Stimulated activated CD8-positive, alpha-beta memory T cell treated with anti-CD3 and anti-CD28 coated beads, Interleukin-2, amount 100 ng/mL, for 48 hours (primary cell): Measurements from ENCODE around the gene NGEF.

Experiments
- DNase-seq, 2 donors: peaks; one replicate each; pipeline ENCODE4 v3.0.0-alpha.2; 2020; ENCODE audit warnings: low read depth in 2 of 2

Gene NGEF

GRCh38 chr2:232884001-232884421, 129.0 kb downstream of the NGEF start:
- no peak for DNase-seq

- no peak for DNase-seq
These were observed 129.8 kb downstream of the NGEF start for GRCh38 chr2:232883116-232883721.

GRCh38 chr2:232882505-232883115, 130.4 kb downstream of the NGEF start:
- no peak for DNase-seq

GRCh38 chr2:232882085-232882484, 131.0 kb downstream of the NGEF start:
- DNase-seq, result no peak

GRCh38 chr2:232880764-232881351, 132.2 kb downstream of the NGEF start:
- DNase-seq, result no peak

GRCh38 chr2:232879618-232880494, 133.2 kb downstream of the NGEF start:
- DNase-seq, result no peak

GRCh38 chr2:232878855-232879617, 134.0 kb downstream of the NGEF start:
- DNase-seq, result no peak

- no peak for DNase-seq
These were observed 135.0 kb downstream of the NGEF start for GRCh38 chr2:232877940-232878511.

GRCh38 chr2:232876978-232877441, 136.0 kb downstream of the NGEF start:
- DNase-seq, result no peak

GRCh38 chr2:232876161-232876977, 136.7 kb downstream of the NGEF start:
- DNase-seq, result peak; percentile 18 to 23

- DNase-seq, result no peak
These were observed 137.6 kb downstream of the NGEF start for GRCh38 chr2:232875256-232876121.

GRCh38 chr2:232874677-232875223, 138.3 kb downstream of the NGEF start:
- no peak for DNase-seq

GRCh38 chr2:232873909-232874641, 139.0 kb downstream of the NGEF start:
- no peak for DNase-seq

- DNase-seq, result no peak
These were observed 139.7 kb downstream of the NGEF start for GRCh38 chr2:232873292-232873908.

- no peak for DNase-seq
These were observed 140.2 kb downstream of the NGEF start for GRCh38 chr2:232872826-232873225.

- DNase-seq, result no peak
These were observed 141.0 kb downstream of the NGEF start for GRCh38 chr2:232871835-232872736.

GRCh38 chr2:232871418-232871834, 141.6 kb downstream of the NGEF start:
- no peak for DNase-seq
